HepG2 (cell line): ENCODE results near the gene H3-3A. TPM values are rescaled to one million over a fixed set of nuclear protein-coding genes. Genes with fewer than 3 reads are reported as not detected.

ENCODE experiments used
- ATAC-seq: fragments of 200-7000 bp; cut with Tn5 transposase; 3 replicates; pipeline ENCODE4 v1.9.1; 2020; ENCODE audit warnings: mild to moderate bottlenecking, moderate library complexity
- BruUV-seq: library from RNA; stranded (reverse); fragments of 400-500 nt; replicated peaks from 2 replicates; lab custom pipeline; 2021; lab: Mats Ljungman, UMichigan
- CTCF ChIA-PET: fragments of 300-600 bp; formaldehyde crosslinking; extraction: SDS; loops from one replicate; lab custom pipeline; 2021; ENCODE audit warnings: low total read pairs, inconsistent platforms, low intra/inter-chr PET ratio; lab: Yijun Ruan, JAX
- POLR2A ChIA-PET: fragments of 350-600 bp; sonication (Branson Sonifier 250); formaldehyde crosslinking; loops from one replicate; lab custom pipeline; 2020; ENCODE audit warnings: antibody characterized with exemption, inconsistent platforms; lab: Yijun Ruan, JAX
- DNase-seq: peaks from one replicate; pipeline ENCODE4 v3.0.0-alpha.2; 2015; ENCODE audit warnings: low spot score
- FAIRE-seq: peaks from 3 replicates; lab custom pipeline; 2011; peaks lifted over from hg19 to GRCh38; lab: Jason Lieb, UNC
- H2AFZ ChIP-seq: one replicate; pipeline ENCODE4 v1.6.1; 2011; ENCODE audit warnings: low read length, inconsistent platforms
- H3K27ac ChIP-seq: fragments of 300-600 bp; 3 replicates; pipeline ENCODE4 v1.8.0; 2011; ENCODE audit warnings: mixed run types, mild to moderate bottlenecking, mixed read lengths, low read length, inconsistent platforms; ENCODE audit not compliant: insufficient read depth; ENCODE audit errors: extremely low read length
- H3K27me3 ChIP-seq, 2 experiments: fragments of 200-600 bp in 1 of 2; 2 replicates in 1 of 2; 3 replicates in 1 of 2; pipeline versions ENCODE4 v1.6.0 to v1.8.0; 2011; ENCODE audit warnings: low read length in 2 of 2, mild to moderate bottlenecking in 2 of 2, moderate library complexity in 2 of 2, inconsistent platforms in 1 of 2; ENCODE audit not compliant: insufficient read depth in 2 of 2, control insufficient read depth in 1 of 2
- H3K36me3 ChIP-seq, 2 experiments: fragments of 200-600 bp in 1 of 2; replicated peaks in 1 of 2; 2 replicates in 1 of 2; 3 replicates in 1 of 2; pipeline versions ENCODE4 v1.5.1 to v1.8.0; 2011; ENCODE audit warnings: low read length in 2 of 2, inconsistent platforms in 1 of 2; ENCODE audit not compliant: insufficient read depth in 2 of 2, control insufficient read depth in 1 of 2
- H3K4me1 ChIP-seq: 2 replicates; pipeline ENCODE4 v1.5.1; 2012; ENCODE audit warnings: low read length, inconsistent platforms; ENCODE audit not compliant: insufficient read depth
- H3K4me2 ChIP-seq: 2 replicates; pipeline ENCODE4 v1.6.0; 2011; ENCODE audit warnings: low read depth, low read length, inconsistent platforms
- H3K4me3 ChIP-seq, 3 experiments: fragments of 200-600 bp in 1 of 3; sonication (generic), shearing (Covaris generic) in 1 of 3; replicated peaks in 1 of 3; 2 replicates each; pipeline ENCODE4 v1.5.1; 2011 to 2016; ENCODE audit warnings: low read length in 3 of 3, inconsistent platforms in 2 of 3, low read depth in 2 of 3, mild to moderate bottlenecking in 2 of 3, control low read depth in 1 of 3, mixed read lengths in 1 of 3; ENCODE audit not compliant: insufficient read depth in 1 of 3
- H3K79me2 ChIP-seq: one replicate; pipeline ENCODE4 v1.6.1; 2011; ENCODE audit warnings: low read length, inconsistent platforms; ENCODE audit not compliant: insufficient read depth
- H3K9ac ChIP-seq: 2 replicates; pipeline ENCODE4 v1.6.0; 2011; ENCODE audit warnings: mild to moderate bottlenecking, low read depth, low read length, inconsistent platforms; ENCODE audit not compliant: insufficient read depth
- H3K9me3 ChIP-seq: 2 replicates; pipeline ENCODE4 v1.5.1; 2012; ENCODE audit warnings: mild to moderate bottlenecking, low read length
- H4K20me1 ChIP-seq: 2 replicates; pipeline ENCODE4 v1.6.0; 2011; ENCODE audit warnings: inconsistent platforms, mild to moderate bottlenecking, low read length, moderate library complexity; ENCODE audit not compliant: insufficient read depth
- FOXO1 ChIP-seq: sonication (generic); formaldehyde crosslinking; IDR thresholded peaks from 2 replicates; pipeline ENCODE4 v1.4.0; 2020; ENCODE audit warnings: missing genetic modification reagents
- HNF1B ChIP-seq: sonication (generic); formaldehyde crosslinking; IDR thresholded peaks from 2 replicates; pipeline ENCODE4 v1.5.1; 2020; ENCODE audit warnings: mild to moderate bottlenecking, moderate library complexity, missing genetic modification reagents
- MAFK ChIP-seq, 2 experiments: IDR thresholded peaks in 1 of 2; conservative IDR thresholded peaks in 1 of 2; 2 replicates each; pipeline ENCODE4 v1.6.1; 2011; ENCODE audit warnings: improper control_type of control experiment in 2 of 2, low read length in 2 of 2
- PHF20 ChIP-seq: sonication (generic); formaldehyde crosslinking; IDR thresholded peaks from 2 replicates; pipeline ENCODE4 v1.5.0; 2020; ENCODE audit warnings: mild to moderate bottlenecking, missing genetic modification reagents
- SIN3B ChIP-seq: fragments of 150-350 bp; IDR thresholded peaks from 2 replicates; pipeline ENCODE4 v1.6.1; 2014; ENCODE audit warnings: low read length
- SMC3 ChIP-seq: IDR thresholded peaks from 2 replicates; pipeline ENCODE4 v1.6.1; 2011; ENCODE audit warnings: low read length, improper control_type of control experiment
- TCF7L2 ChIP-seq: IDR thresholded peaks from 2 replicates; pipeline ENCODE4 v1.6.1; 2011; ENCODE audit warnings: mild to moderate bottlenecking, low read depth, low read length, moderate library complexity
- TOPORS ChIP-seq: sonication (generic); formaldehyde crosslinking; IDR thresholded peaks from 2 replicates; pipeline ENCODE4 v1.8.0; 2023; ENCODE audit warnings: mild to moderate bottlenecking, missing genetic modification reagents
- ZFP91 ChIP-seq: sonication (generic); formaldehyde crosslinking; IDR thresholded peaks from 2 replicates; pipeline ENCODE4 v1.9.0; 2022; ENCODE audit warnings: missing genetic modification reagents, mild to moderate bottlenecking, borderline replicate concordance
- ZNF225 ChIP-seq: sonication (generic); formaldehyde crosslinking; IDR thresholded peaks from 2 replicates; pipeline ENCODE4 v1.4.0; 2020; ENCODE audit warnings: mild to moderate bottlenecking, missing genetic modification reagents
- ZNF674 ChIP-seq: sonication (generic); formaldehyde crosslinking; IDR thresholded peaks from 2 replicates; pipeline ENCODE4 v1.5.0; 2020; ENCODE audit warnings: low read depth, mild to moderate bottlenecking, missing genetic modification reagents
- ZNF691 ChIP-seq: sonication (generic); formaldehyde crosslinking; IDR thresholded peaks from 2 replicates; pipeline ENCODE4 v1.4.0; 2020; ENCODE audit warnings: missing genetic modification reagents, low read depth, mild to moderate bottlenecking, borderline replicate concordance
- ZNF784 ChIP-seq: sonication (generic); formaldehyde crosslinking; IDR thresholded peaks from 2 replicates; pipeline ENCODE4 v1.5.1; 2020; ENCODE audit warnings: missing genetic modification reagents, mild to moderate bottlenecking, borderline replicate concordance
- WGBS: methylation state at CpG from one replicate; pipeline ENCODE4 v1.1.6; 2017; ENCODE audit warnings: low lambda C conversion rate; 5-methylcytosine and 5-hydroxymethylcytosine counted together
- in situ Hi-C: cut with HindIII; loops from 2 replicates; pipeline ENCODE4 v1.10.0; 2017; ENCODE audit warnings: low pct_unique_long_range_greater_than_20kb; ENCODE audit not compliant: extremely low pct_ligation_motif_present
- intact Hi-C: fragments of 100-400 bp; cut with micrococcal nuclease; formaldehyde crosslinking; loops from one replicate; pipeline ENCODE4 v1.10.0; 2022; ENCODE audit not compliant: unreplicated experiment
- polyA plus RNA-seq, 8 experiments: library from polyadenylated mRNA; depleted of rRNA in 3 of 8; stranded (reverse) in 7 of 8; unstranded in 1 of 8; fragments of >200 nt; fragmentation: Illumina TruSeq in 4 of 8; extraction: Trizol in 4 of 8; gene quantifications; 2 replicates each; pipeline versions ENCODE4 v1.2.1 to v1.2.3, GENCODE V29; 2011 to 2016; ENCODE audit warnings: low read depth in 4 of 8, missing spikeins in 1 of 8, mixed read lengths in 1 of 8; ENCODE audit not compliant: insufficient read depth in 1 of 8
- total RNA-seq, 5 experiments: library from RNA; depleted of rRNA; stranded (reverse); fragments of >200 nt; fragmentation: Illumina TruSeq; extraction: Trizol; gene quantifications; 2 replicates each; pipeline ENCODE4 v1.2.3, GENCODE V29; 2016; ENCODE audit warnings: low read depth in 1 of 5

H3-3A gene
- total and polyA plus RNA-seq, 2 of the 13 experiments (the other 11 are each of a cell fraction or from before 2014, with no cell fraction given), result 221 to 320 TPM

GRCh38 chr1:226082587-226082917 lies 20.0 kb downstream of the H3-3A start:
- Histone ChIP-seq H2AFZ (no peak overlapping the region), H3K36me3 (no peaks in the 10 kb centered on the region), H3K4me1 (peaks cover 14% of the 10 kb centered on the region), H3K9me3 (no peaks in the 10 kb centered on the region), H4K20me1 (no peaks in the 10 kb centered on the region), H3K27me3 (peaks cover 0 to 6% of the 10 kb centered on the region in 2 experiments; a peak in 2 of 5 replicates), H3K79me2 (no peaks in the 10 kb centered on the region), H3K4me3 (peak overlapping the region; percentile 56 to 74 (median 73); a peak in 5 of 6 replicates), H3K27ac (no peak overlapping the region), H3K9ac (peak overlapping the region; percentile 21; the same call in 1 of the 2 replicates), H3K4me2 (peak overlapping the region; percentile 89)
- ATAC-seq (no peak), DNase-seq (no peak), FAIRE-seq (no peak)
- POLR2A ChIA-PET, result interaction anchor here (0.5 to 2.6 kb wide), 6 partner anchors 9 to 45 kb away, joined by 3 to 36 read pairs (median 8); partner anchors contain the start of gene H3-3A
- WGBS, result 65% methylated on average over 7 of the region's 7 CpGs
- CTCF ChIA-PET, result no interaction called here
- intact Hi-C loops (no loop called here), in situ Hi-C loops (no loop called here)
- BruUV-seq, result no TSS peak
- TF ChIP-seq MAFK (conservative IDR thresholded peaks at IDR 0.05 in 1 of 2, IDR thresholded peaks at IDR 0.05 in 1 of 2; ENCODE audit: low read length in 2 of 2) (peak; percentile 19 to 20; a peak in 1 of 4 replicates), ZNF784 (CRISPR knock-in tag) (no peak), SIN3B (no peak), TCF7L2 (no peak)

GRCh38 chr1:226082959-226083301 lies 20.4 kb downstream of the H3-3A start:
- peak overlapping the region; percentile 21 for H3K9ac ChIP-seq
- H3K4me1 ChIP-seq, result peaks cover 14% of the 10 kb centered on the region
- ATAC-seq, result peak; percentile 80
- H4K20me1 ChIP-seq, result no peaks in the 10 kb centered on the region
- CTCF ChIA-PET, result no interaction called here
- peak overlapping the region; percentile 89 for H3K4me2 ChIP-seq
- H3K79me2 ChIP-seq, result no peaks in the 10 kb centered on the region
- no peak overlapping the region for H2AFZ ChIP-seq
- H3K27me3 ChIP-seq, result peaks cover 0 to 6% of the 10 kb centered on the region in 2 experiments; a peak in 2 of 5 replicates
- no TSS peak for BruUV-seq
- H3K27ac ChIP-seq, result no peak overlapping the region
- peak overlapping the region; percentile 56 to 74 (median 73); a peak in 5 of 6 replicates for H3K4me3 ChIP-seq
- H3K36me3 ChIP-seq, result no peaks in the 10 kb centered on the region
- POLR2A ChIA-PET, result interaction anchor here (0.5 to 2.6 kb wide), 13 partner anchors 8 to 227 kb away, joined by 3 to 36 read pairs (median 4); partner anchors contain the start of genes H3-3A and SDE2
- H3K9me3 ChIP-seq, result no peaks in the 10 kb centered on the region
- in situ Hi-C loops (no loop called here), intact Hi-C loops (loop anchor here (1.0 kb wide), 1 partner anchor 38 kb away; no protein-coding TSS in a partner anchor)
- WGBS, result no CpG with 5 or more reads among the region's 23 CpGs
- DNase-seq, result no peak
- no peak for FAIRE-seq
- no peak for TF ChIP-seq FOXO1
- no peak for TF ChIP-seq PHF20 (CRISPR knock-in tag)
- 0 out of 2 replicates have a peak, but pooled peaks have one; percentile 41 for TF ChIP-seq ZNF225 (CRISPR knock-in tag)
- no peak for TF ChIP-seq ZNF674 (CRISPR knock-in tag)
- 0 out of 2 replicates have a peak, but pooled peaks have one; percentile 24 for TF ChIP-seq ZFP91
- no peak for TF ChIP-seq SMC3
- 0 out of 2 replicates have a peak, but pooled peaks have one; percentile 10 for TF ChIP-seq ZNF691 (CRISPR knock-in tag)
- TF ChIP-seq TOPORS (CRISPR knock-in tag), result no peak
- TF ChIP-seq HNF1B, result no peak
